Measurements from ENCODE around the gene ZRANB3.

Gene ZRANB3

GRCh38 chr2:135198481-135198880 is 332.5 kb downstream of the ZRANB3 start:
- no peaks in the 10 kb centered on the region for H4K20me1 ChIP-seq (ENCODE audit: insufficient read depth, low read length)
- TF ChIP-seq EZH2 (IDR thresholded peaks at IDR 0.05; ENCODE audit: borderline replicate concordance, low read length) (no peak), CTCF (IDR thresholded peaks at IDR 0.05; ENCODE audit: low read length) (no peak)
- H3K27ac ChIP-seq (ENCODE audit: low read depth, low read length, poor library complexity, severe bottlenecking): no peak overlapping the region
- H3K9me3 ChIP-seq (ENCODE audit: low read length): no peaks in the 10 kb centered on the region
- H3K36me3 ChIP-seq (ENCODE audit: insufficient read depth, low read length): no peaks in the 10 kb centered on the region
- no peaks in the 10 kb centered on the region for H3K79me2 ChIP-seq (ENCODE audit: insufficient read depth, low read length)
- H3K27me3 ChIP-seq (ENCODE audit: insufficient read depth, low read length): no peaks in the 10 kb centered on the region
- H3K4me2 ChIP-seq (ENCODE audit: low read length): no peak overlapping the region
- H2AFZ ChIP-seq (ENCODE audit: low read length): no peak overlapping the region
- H3K9me2 ChIP-seq (ENCODE audit: low read depth, low read length): no peaks in the 10 kb centered on the region
- no peak overlapping the region for H3K9ac ChIP-seq (ENCODE audit: low read length)
- H3F3A ChIP-seq (ENCODE audit: insufficient read depth, low read length): no peaks in the 10 kb centered on the region
- H3K4me1 ChIP-seq (ENCODE audit: insufficient read depth, low read length, severe bottlenecking): peaks cover 5% of the 10 kb centered on the region
- H3K4me3 ChIP-seq (ENCODE audit: low read depth, low read length, poor library complexity, severe bottlenecking): no peak overlapping the region

GRCh38 chr2:135190799-135191198 is 340.2 kb downstream of the ZRANB3 start:
- Histone ChIP-seq H3K9ac (ENCODE audit: low read length) (no peak overlapping the region), H3K27ac (ENCODE audit: low read depth, low read length, poor library complexity, severe bottlenecking) (no peak overlapping the region), H2AFZ (ENCODE audit: low read length) (no peak overlapping the region), H3K4me3 (ENCODE audit: low read depth, low read length, poor library complexity, severe bottlenecking) (no peak overlapping the region), H3K4me2 (ENCODE audit: low read length) (no peak overlapping the region), H3K36me3 (ENCODE audit: insufficient read depth, low read length) (no peaks in the 10 kb centered on the region), H3K9me3 (ENCODE audit: low read length) (peaks cover 10% of the 10 kb centered on the region; the same call in 1 of the 2 replicates), H3K4me1 (ENCODE audit: insufficient read depth, low read length, severe bottlenecking) (no peaks in the 10 kb centered on the region), H3K9me2 (ENCODE audit: low read depth, low read length) (no peaks in the 10 kb centered on the region), H4K20me1 (ENCODE audit: insufficient read depth, low read length) (no peaks in the 10 kb centered on the region), H3K79me2 (ENCODE audit: insufficient read depth, low read length) (no peaks in the 10 kb centered on the region), H3K27me3 (ENCODE audit: insufficient read depth, low read length) (no peaks in the 10 kb centered on the region), H3F3A (ENCODE audit: insufficient read depth, low read length) (no peaks in the 10 kb centered on the region)
- TF ChIP-seq CTCF (IDR thresholded peaks at IDR 0.05; ENCODE audit: low read length): no peak
- TF ChIP-seq EZH2 (IDR thresholded peaks at IDR 0.05; ENCODE audit: borderline replicate concordance, low read length): no peak

DNA sequence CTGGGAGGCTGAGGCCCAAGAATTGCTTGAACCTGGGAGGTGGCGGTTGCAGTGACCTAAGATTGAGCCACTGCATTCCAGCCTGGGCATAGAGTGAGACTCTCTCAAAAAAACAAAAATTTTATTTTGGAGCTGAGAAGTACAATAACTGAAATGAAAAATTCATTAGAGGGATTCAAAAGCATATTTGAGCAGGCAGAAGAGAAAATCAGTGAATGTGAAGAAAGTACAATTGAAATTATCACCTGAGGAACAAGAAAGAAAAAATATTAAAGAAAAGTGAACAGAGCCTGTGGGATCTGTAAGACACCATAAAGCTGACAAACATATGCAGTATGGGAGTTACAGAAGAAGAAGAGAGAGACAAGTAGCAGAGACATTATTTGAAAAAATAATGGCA is 341.9 kb downstream of the ZRANB3 start:
- no peak overlapping the region for H3K4me2 ChIP-seq (ENCODE audit: low read length)
- no peak overlapping the region for H3K27ac ChIP-seq (ENCODE audit: low read depth, low read length, poor library complexity, severe bottlenecking)
- TF ChIP-seq EZH2 (IDR thresholded peaks at IDR 0.05; ENCODE audit: borderline replicate concordance, low read length) (no peak), CTCF (IDR thresholded peaks at IDR 0.05; ENCODE audit: low read length) (no peak)
- no peaks in the 10 kb centered on the region for H4K20me1 ChIP-seq (ENCODE audit: insufficient read depth, low read length)
- H3K9ac ChIP-seq (ENCODE audit: low read length): no peak overlapping the region
- H3K27me3 ChIP-seq (ENCODE audit: insufficient read depth, low read length): no peaks in the 10 kb centered on the region
- no peaks in the 10 kb centered on the region for H3K79me2 ChIP-seq (ENCODE audit: insufficient read depth, low read length)
- no peaks in the 10 kb centered on the region for H3F3A ChIP-seq (ENCODE audit: insufficient read depth, low read length)
- H2AFZ ChIP-seq (ENCODE audit: low read length): no peak overlapping the region
- no peaks in the 10 kb centered on the region for H3K36me3 ChIP-seq (ENCODE audit: insufficient read depth, low read length)
- H3K4me1 ChIP-seq (ENCODE audit: insufficient read depth, low read length, severe bottlenecking): no peaks in the 10 kb centered on the region
- H3K9me2 ChIP-seq (ENCODE audit: low read depth, low read length): no peaks in the 10 kb centered on the region
- peaks cover 10% of the 10 kb centered on the region; the same call in 1 of the 2 replicates for H3K9me3 ChIP-seq (ENCODE audit: low read length)
- H3K4me3 ChIP-seq (ENCODE audit: low read depth, low read length, poor library complexity, severe bottlenecking): no peak overlapping the region

All from OCI-LY1 (cell line).